ENCODE data around the gene ECSIT.

ECSIT gene

DNA sequence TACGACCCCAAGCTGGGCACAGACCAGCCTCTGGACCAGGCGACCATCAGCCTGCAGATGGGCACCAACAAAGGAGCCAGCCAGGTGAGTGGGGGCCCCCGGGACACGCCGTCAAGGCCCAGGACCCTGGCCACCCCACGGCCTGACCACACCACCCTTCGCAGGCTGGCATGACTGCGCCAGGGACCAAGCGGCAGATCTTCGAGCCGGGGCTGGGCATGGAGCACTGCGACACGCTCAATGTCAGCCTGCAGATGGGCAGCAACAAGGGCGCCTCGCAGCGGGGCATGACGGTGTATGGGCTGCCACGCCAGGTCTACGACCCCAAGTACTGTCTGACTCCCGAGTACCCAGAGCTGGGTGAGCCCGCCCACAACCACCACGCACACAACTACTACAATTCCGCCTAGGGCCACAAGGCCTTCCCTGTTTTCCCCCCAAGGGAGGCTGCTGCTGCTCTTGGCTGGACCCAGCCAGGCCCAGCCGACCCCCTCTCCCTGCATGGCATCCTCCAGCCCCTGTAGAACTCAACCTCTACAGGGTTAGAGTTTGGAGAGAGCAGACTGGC lies 20.5 kb upstream of the ECSIT start:
- no peak for DNase-seq

- no peak for DNase-seq
Measured at GRCh38 chr19:11547929-11548700, 19.2 kb upstream of the ECSIT start.

DNA sequence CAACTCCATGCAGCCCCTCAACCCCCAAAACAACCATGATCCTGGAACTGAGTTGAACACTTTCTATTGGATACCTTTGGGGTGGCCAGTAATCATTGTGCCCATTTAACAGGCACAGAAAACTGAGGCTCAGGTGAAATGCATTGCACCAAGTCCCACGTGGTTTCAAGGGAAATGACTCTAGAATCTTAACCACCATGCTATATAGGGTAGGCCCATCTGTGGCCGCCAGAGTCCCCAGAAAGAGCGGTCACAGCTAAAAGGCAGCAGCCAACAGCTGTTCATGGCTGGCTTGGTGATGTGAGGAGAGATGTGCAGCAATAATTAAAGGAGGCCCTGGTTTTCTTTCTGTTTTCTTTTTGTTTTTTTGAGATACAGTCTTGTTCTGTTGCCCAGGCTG lies 12.3 kb upstream of the ECSIT start:
- DNase-seq = no peak

DNA sequence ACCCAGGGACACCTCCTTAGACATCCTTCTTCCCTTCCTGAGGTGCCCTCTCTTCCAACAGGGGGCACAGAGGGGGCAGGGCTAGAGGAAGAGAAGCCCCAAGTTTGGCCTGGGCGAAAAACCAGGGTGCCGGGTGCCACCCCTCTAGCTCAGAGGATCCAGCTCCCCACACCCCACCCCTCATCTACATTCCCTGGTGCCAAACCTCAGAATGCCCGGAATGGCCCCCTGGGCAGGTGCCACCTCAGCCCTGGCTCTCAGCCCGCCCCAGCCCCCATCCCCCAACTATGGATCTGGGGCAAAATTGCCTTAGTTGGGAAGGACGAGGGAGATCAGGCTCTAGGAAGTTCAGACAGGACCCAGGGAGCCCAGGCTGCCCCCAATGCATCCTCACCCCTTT lies 11.7 kb upstream of the ECSIT start:
- DNase-seq = no peak

DNA sequence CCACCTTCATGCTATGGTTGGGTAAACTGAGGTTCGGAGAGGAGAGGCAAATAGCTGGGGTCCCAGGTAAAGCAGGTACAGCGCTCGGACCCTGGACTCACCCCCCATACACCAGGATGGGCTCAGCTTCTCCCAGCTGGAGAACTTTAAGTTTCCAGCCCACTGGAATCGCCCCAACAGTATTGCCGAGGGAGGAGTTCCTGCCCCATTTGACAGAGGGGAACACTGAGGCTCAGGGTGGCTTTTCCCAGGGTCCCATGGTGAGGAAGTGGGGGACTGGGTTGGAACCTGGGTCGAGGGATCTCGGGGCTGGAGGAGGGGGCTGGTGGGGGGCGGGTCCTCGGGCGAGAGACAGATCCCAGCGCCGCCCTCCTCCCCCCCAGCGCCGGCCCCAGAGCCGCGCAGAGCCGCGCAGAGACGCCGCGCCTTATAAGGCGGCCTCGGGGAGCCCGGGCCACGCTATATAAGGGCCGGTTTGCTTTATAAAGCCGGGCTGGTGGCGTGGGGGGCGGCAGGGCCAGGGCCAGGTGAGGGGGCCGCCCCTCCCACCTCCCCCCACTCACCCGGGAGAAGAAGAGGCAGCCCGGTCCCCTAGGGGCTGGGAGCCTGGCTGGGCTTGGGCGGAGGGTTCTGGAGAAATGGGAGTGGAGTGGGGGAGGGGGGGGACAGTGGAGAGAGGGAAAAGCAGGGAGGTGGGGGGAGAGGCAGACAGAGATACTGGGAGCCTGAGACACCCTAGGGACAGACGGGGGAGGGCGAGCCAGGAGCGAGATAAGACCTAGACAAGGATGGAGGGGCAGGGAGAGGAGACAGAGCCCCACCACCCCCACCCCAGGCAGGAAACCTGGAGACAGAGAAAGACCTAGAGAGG lies 10.8 kb upstream of the ECSIT start:
- no peak for DNase-seq

DNA sequence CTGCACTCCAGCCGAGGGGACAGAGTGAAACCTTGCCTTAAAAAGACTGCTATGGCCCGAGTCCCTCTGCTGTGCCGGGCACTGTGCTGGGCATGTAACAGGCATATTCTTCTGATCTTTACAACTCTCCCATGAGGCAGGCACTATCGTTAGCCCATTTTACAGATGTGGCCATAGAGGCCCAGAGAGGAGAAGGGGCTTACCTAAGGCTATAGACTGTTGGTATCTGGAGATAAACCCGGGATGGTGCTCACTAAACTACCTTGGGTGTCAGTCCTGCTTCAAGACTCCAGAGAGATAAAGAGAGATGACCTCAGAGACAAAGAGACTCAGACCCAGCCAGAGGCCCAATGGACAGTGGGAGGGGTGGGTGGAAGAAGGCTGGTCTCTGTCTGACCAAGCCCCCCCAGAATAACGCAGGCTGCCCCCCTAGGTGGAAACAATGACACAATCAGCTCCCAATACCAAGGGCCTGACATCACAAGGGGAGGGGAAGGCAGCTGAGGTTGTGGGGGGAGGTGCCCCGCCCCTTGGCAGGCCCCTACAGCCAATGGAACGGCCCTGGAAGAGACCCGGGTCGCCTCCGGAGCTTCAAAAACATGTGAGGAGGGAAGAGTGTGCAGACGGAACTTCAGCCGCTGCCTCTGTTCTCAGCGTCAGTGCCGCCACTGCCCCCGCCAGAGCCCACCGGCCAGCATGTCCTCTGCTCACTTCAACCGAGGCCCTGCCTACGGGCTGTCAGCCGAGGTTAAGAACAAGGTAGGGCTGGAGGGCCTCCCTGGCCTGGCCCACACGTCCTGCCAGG lies 9.5 kb upstream of the ECSIT start, which contains the start of gene CNN1:
Gene CNN1 (plus strand): TSS at position 620 of the 805 bp plus-strand sequence. CDS start 77 bp downstream, at position 697.
- no peak for DNase-seq

GRCh38 chr19:11535792-11536595 lies 7.1 kb upstream of the ECSIT start:
- DNase-seq = peak; percentile 81

DNA sequence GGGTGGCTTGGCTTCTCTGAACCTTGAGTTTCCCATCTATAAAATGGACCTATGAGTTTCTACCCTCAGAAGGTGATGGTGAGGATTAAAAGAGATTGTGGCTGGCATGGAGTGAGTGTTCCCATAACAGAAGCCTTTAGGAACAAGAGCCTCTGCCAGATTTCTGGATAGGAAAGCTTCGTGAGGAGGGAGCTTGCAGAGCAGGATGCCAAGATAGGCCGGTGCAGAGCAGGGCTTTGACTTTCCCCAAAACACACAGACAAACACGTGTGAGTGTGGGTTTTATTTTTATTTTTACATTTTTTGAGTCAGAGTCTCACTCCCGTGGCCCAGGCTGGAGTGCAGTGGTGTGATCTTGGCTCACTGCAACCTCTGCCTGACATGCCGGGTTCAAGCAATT lies 6.0 kb upstream of the ECSIT start:
- DNase-seq = no peak

GRCh38 chr19:11534538-11534937 lies 5.6 kb upstream of the ECSIT start:
- no peak for DNase-seq

DNA sequence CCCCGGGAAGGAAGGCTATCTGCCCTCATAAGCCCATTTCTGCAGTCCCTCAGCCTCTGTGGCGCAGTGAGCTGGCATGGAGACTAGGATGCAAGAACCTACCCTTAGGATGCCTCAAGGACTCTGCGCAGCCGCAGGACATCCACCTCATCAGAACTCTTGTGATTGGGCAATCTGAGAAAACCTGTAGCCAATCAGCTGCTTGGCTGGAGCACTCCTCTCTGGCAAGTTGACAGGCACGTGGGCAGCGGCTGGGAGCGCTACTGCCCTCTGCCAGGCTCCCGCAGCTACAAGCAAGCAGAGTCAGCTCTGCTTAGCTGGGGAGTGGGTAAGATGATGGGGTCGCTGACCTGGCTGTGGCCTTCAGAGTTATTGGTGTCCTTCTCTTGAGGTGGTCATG lies 1.5 kb upstream of the ECSIT start:
- peak; percentile 90 to 96 for DNase-seq

DNA sequence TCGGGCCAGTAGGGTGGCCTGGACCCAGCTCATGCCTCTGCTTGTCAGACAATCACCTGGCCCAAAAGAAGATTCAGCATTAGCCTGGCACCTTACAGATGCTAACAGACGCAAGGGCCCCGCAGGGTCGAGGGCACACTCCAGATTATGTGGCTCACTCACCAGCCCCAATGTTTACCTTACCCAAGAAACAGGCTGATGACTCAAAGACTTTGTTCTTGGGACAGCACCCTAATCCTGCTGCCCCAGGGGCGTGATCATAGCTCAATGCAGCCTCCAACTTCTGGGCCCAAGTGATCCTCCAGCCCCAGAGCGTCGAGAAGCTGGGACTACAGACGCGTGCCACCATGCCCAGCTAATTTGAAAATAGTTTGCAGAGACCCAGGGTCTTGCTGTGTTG lies 9.8 kb downstream of the ECSIT start:
- no peak for DNase-seq

DNA sequence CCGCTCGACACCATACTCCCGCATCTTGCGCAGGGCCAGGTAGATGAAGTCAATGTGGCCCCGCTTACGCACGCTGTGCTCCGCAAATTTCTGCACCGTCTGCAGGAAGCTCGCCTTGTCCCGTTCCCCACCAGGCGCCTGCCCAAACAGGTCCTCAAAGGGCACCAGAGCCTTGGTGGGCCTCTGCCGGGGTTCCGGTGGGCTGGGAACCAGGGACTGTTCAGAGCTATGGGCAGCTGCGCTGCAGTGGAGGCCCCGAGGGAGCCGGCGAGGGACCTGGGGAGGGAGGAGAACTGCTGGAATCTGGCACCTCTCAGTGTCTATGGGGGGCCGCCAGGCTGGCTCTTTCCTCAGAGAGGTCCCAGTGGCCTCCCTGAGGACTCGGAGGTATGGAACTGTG lies 15.0 kb downstream of the ECSIT start:
- DNase-seq = no peak

DNA sequence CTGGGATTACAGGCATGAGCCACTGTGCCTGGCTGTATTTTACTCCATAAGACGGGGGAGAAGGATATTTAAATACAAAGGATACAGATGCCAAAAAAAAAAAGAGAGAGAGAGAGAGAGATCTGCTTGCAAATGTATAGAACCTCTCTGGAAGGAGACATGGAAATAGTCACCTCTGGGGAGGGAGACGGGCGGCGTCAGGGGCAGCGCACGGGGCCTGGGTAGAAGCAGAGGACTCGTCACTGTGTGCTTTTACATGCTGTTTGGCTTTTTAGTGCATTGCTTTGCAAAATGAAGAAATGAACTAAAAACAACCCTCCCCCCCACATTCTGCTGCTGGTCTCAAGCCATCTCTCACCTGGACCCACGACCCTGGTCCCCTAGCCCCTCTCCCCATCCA lies 18.5 kb downstream of the ECSIT start:
- no peak for DNase-seq

GRCh38 chr19:11507370-11508078 lies 21.4 kb downstream of the ECSIT start:
- DNase-seq = no peak

DNA sequence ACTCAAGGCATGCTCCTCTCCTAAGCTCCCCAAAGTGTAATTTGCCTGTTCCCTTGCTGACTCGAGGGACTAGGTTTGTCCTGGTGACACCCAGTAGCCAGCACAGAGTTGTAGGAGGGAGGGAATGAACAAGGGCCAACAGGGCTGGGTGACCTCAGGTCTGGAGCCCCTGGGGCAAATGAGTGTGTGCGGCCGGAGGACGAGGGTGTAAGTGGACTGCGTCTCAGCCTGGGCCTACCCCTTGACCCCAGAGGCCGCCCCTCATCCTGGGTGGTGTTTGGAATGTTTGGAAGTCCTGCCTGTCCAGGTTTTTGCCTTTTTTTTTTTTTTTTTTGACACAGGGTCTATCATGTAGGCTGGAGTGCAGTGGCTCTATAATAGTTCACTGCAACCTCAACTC lies 22.0 kb downstream of the ECSIT start:
- no peak for DNase-seq

DNA sequence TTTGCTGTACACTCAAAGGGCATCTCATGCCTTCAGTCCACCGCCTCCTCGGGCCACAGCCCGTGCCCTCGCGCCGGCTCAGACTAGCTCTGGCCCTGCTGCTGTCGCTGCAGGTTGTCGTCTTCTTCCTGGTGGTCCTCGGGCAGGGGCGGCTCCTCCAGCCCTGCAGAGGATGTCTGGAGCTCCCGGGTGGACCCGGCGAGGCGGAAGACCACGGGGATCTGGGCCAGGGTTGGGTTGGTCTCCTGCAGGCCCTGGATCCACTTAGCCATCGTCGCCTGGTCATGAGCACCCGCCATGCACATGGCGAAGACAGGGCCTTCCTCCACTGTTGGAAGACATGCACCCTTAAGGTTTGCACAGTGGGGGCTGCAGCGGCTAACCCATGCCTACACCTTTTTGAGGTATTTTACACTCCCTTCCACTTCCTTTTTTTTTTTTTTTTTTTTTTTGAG lies 22.8 kb downstream of the ECSIT start:
- DNase-seq = no peak

DNA sequence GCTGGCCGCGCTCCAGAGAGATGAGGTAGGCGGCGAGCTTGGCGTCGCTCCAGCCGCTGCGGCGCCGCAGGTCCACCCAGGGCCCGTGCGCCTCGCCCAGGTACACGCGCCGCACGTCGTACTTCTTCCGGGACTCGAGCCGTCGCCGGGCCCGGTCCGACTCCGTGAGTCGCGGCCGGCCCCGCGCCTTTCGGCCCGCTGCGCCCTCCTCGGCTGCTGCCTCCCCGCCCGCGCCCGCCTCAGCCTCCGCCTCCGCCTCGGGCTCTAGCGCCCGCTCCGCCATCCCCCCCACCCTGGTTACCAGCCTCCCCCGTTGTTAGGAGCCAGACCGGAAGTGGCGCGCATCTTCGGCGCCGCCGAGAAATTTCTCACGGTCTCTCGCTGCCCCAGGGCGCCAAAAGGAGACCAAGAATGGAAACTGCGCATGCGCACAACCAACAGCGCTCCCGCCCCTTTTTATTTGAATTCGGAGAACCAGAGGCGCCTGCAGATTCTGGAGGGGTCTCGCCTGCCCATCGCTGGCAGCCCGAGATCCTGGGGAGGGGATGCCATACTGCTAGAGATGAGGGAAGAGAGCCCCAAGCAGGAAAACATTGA lies 23.3 kb downstream of the ECSIT start, which contains the start of gene ZNF653:
Gene ZNF653 (minus strand): TSS at position 336 of the 597 bp plus-strand sequence. CDS start 53 bp downstream, at position 283.
- DNase-seq = peak; percentile 94

DNA sequence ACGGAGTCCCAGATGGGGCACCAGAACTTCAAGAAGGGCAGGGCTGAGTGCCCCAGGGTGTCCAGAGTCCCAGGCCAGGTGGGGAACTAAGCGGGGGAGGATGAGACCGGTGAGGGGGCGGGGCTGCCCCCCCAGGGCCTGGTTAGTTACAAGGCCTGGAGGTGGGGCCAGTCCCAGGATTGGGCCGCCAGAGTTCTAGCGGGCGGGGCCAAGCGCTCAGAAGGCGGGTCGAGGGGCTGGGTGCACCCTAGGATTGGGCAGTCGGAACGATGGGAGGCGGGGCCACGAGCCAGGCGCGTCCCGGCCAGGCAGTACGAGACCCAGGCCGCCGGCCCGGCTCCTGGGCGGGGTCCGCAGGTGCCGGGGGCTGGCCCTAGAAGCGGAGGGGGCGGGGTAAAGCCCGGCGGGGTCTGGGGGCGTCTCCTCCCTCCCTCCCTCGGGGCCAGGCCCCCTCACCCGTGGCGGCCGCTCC lies 23.9 kb downstream of the ECSIT start:
- DNase-seq = peak; percentile 94 to 96

GRCh38 chr19:11504502-11505031 lies 24.4 kb downstream of the ECSIT start:
- DNase-seq = no peak

GRCh38 chr19:11499890-11500420 lies 29.0 kb downstream of the ECSIT start:
- no peak for DNase-seq

All from NCI-H2081 (cell line).